ENCODE measurements around the gene ENTHD1. TPM values are rescaled to one million over a fixed set of nuclear protein-coding genes. Genes with fewer than 3 reads are reported as not detected.

ENTHD1 gene
- total RNA-seq, 4 donors from 2014 or later, result 0.42 to 3.3 (median 1.8) TPM

DNA sequence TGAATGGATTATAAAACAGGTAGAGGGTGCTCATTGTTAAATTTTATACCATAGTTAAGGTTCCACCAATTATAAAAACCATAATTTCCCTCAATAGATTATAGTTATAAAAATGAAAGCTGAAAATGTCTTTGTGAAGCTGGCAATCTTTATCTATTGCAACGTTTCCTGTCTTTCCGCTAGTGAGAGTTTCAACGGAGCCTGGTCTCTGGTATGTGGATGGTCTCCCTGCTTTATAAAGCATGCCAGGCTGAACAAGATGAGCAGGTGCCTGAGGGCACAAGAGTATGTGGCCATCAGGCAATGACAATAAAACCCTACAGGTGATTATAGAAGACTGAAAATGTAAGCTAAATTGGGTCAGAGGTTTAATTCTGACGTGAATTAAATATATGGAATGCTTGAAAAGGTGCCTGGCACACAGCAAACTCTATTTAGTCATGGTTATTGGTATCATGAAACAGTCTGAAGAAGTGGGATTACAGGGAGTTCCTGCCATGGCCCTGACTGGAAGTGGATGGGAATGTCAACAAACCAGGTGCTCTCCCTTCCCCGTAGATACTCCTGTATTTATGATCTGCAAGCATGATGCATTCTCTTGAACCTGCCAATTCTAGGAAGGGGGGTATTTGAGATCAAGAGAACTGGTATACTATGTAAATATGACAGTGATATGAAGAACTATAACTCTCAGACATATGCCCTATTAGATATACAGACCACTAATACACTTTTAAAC, 115.7 kb downstream of the ENTHD1 start:
- H3K9me3 ChIP-seq, result no peaks in the 10 kb centered on the region
- H3K27ac ChIP-seq, result no peak overlapping the region
- WGBS, 2 donors, result 73 to 76% methylated on average over 5 of the region's 5 CpGs
- DNase-seq (ENCODE audit: low spot score in 2 of 2), result no peak
- no peaks in the 10 kb centered on the region for H3K4me1 ChIP-seq
- H3K4me3 ChIP-seq, result no peak overlapping the region
- TF ChIP-seq POLR2A (IDR thresholded peaks at IDR 0.05), result no peak
- TF ChIP-seq, protein P1, sequence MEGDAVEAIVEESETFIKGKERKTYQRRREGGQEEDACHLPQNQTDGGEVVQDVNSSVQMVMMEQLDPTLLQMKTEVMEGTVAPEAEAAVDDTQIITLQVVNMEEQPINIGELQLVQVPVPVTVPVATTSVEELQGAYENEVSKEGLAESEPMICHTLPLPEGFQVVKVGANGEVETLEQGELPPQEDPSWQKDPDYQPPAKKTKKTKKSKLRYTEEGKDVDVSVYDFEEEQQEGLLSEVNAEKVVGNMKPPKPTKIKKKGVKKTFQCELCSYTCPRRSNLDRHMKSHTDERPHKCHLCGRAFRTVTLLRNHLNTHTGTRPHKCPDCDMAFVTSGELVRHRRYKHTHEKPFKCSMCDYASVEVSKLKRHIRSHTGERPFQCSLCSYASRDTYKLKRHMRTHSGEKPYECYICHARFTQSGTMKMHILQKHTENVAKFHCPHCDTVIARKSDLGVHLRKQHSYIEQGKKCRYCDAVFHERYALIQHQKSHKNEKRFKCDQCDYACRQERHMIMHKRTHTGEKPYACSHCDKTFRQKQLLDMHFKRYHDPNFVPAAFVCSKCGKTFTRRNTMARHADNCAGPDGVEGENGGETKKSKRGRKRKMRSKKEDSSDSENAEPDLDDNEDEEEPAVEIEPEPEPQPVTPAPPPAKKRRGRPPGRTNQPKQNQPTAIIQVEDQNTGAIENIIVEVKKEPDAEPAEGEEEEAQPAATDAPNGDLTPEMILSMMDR (IDR thresholded peaks at IDR 0.05), result no peak
- no peak for TF ChIP-seq EP300 (IDR thresholded peaks at IDR 0.05)
- H3K27me3 ChIP-seq, result no peaks in the 10 kb centered on the region
- no peaks in the 10 kb centered on the region for H3K36me3 ChIP-seq

DNA sequence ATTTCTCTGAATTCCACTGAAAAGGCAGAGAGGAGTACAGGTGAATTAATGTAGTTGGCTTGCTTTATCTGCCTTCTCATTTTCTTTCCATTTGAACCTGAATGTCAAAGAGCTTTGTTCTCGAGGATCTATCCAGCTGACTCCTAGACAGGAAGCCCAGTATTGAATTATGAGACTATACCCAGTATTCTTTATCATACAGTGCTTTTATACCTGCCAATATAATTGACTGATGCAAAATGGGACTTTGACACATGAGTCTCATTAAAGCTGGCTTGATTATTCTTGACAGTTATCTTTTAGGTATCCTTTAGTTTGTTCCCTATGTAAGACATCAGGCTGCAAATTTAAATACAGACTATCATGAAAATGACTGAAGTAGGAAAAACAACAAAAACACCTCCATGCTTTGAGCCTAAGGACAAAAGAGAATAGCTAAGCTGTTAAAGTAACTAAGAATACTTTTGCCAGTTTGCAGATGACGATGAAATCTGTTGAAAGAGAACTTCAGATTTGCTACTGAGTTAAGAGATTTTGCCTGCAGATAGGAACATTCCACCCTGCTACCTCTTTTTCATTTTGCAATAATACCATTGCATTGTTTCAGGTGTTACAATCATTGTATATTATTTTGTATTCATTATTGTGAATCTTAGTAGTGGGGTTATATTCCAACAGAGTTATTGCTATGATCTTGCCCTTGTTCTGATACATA, 117.1 kb downstream of the ENTHD1 start:
- TF ChIP-seq POLR2A (IDR thresholded peaks at IDR 0.05) (no peak), EP300 (IDR thresholded peaks at IDR 0.05) (no peak)
- TF ChIP-seq, protein P1 (IDR thresholded peaks at IDR 0.05), result no peak
- Histone ChIP-seq H3K27ac (no peak overlapping the region), H3K27me3 (no peaks in the 10 kb centered on the region), H3K36me3 (no peaks in the 10 kb centered on the region), H3K4me1 (no peaks in the 10 kb centered on the region), H3K4me3 (no peak overlapping the region), H3K9me3 (peaks cover 0 to 9% (median 0%) of the 10 kb centered on the region in 4 donors)
- DNase-seq (ENCODE audit: low spot score in 2 of 2), result no peak
- 60 to 70% methylated on average over 2 of the region's 2 CpGs for WGBS, 2 donors

DNA sequence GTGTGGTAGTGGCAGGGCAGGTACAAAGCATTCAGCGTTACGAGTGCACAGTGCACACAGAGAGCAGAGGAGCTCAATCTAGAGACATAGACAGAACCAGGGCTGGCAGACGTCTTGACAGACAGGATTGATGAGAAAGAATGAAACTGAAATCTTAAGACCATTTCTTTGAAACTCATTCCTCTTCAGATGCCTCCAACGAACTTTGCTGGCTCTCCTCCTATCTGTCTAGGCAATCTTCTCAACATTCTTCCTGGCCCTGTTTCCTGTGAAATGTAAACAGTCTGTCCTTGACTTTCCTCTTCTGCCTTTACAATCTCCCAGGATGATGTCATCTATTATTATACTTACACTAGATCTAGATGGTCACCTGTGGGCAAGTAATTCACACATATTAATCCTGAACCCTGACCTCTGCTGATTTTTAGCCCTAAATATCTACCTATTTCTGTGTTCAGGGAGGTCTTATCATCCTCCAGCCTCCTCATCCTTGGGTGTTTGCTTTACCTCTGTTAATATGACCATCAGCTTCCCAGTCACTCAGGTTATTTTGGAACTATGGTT, 119.5 kb downstream of the ENTHD1 start:
- no peaks in the 10 kb centered on the region for H3K4me1 ChIP-seq
- no peak overlapping the region for H3K27ac ChIP-seq
- no peak for TF ChIP-seq POLR2A (IDR thresholded peaks at IDR 0.05)
- no peak for DNase-seq (ENCODE audit: low spot score in 2 of 2)
- no peaks in the 10 kb centered on the region for H3K27me3 ChIP-seq
- whole genome bisulfite sequencing, 2 donors, result 42 to 50% methylated on average over 4 of the region's 4 CpGs
- no peaks in the 10 kb centered on the region for H3K36me3 ChIP-seq
- H3K4me3 ChIP-seq, result no peak overlapping the region
- H3K9me3 ChIP-seq, result peaks cover 0 to 13% (median 0%) of the 10 kb centered on the region in 4 donors

DNA sequence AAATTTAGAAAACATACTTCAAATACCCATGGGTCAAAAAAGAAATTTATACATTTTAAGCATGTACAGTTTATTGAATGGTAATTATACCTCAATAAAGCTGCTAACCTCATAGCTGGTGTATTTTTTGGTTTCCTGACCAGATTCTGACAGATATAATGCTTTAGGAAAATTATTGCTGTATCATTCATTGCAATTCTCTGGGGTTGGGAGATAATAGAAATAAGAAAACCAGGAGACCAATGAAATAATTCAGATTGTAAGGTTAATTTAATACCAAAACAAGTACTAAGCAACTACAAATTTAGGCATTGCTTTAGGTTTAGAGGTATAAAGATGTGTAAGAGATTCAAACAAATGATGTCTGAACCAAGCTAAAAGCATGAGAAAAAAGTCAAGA, 120.1 kb downstream of the ENTHD1 start:
- TF ChIP-seq, protein P1 (IDR thresholded peaks at IDR 0.05), result no peak
- no peak for TF ChIP-seq POLR2A (IDR thresholded peaks at IDR 0.05)
- TF ChIP-seq EP300 (IDR thresholded peaks at IDR 0.05), result no peak
- no peak overlapping the region for H3K27ac ChIP-seq

DNA sequence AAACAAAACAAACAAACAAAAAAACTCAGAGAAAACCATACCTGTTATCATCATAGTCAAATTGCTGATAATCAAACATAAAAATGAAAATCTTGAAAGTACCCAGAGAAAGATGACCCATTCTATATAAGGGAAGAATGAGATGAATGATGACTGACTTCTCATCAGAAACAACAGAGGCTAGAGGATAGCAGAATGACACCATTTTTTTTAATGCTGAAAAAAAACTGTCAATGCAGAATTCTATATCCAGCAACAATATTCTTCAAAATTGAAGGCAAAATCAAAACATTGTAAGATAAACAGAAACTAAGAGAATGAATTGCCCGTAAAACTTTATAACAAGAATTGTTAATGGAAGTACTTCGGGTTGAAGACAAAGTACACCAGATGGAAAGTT, 122.1 kb downstream of the ENTHD1 start:
- peaks cover 0 to 3% of the 10 kb centered on the region in 2 donors for H3K27me3 ChIP-seq
- no peak overlapping the region for H3K4me3 ChIP-seq
- H3K4me1 ChIP-seq, result no peaks in the 10 kb centered on the region
- TF ChIP-seq POLR2A (IDR thresholded peaks at IDR 0.05) (no peak), EP300 (IDR thresholded peaks at IDR 0.05) (no peak)
- TF ChIP-seq, protein P1 (IDR thresholded peaks at IDR 0.05), result no peak
- no peak for DNase-seq (ENCODE audit: low spot score in 2 of 2)
- 90 to 94% methylated on average over 2 of the region's 2 CpGs for WGBS, 2 donors
- H3K9me3 ChIP-seq, result peaks cover 0 to 13% (median 0%) of the 10 kb centered on the region in 4 donors
- no peaks in the 10 kb centered on the region for H3K36me3 ChIP-seq
- no peak overlapping the region for H3K27ac ChIP-seq

More for the DNA sequence above, 120.1 kb downstream of the ENTHD1 start:
- H3K27me3 ChIP-seq, result peaks cover 0 to 2% of the 10 kb centered on the region in 2 donors
- H3K36me3 ChIP-seq, result no peaks in the 10 kb centered on the region
- peaks cover 0 to 13% (median 0%) of the 10 kb centered on the region in 4 donors for H3K9me3 ChIP-seq
- no peak overlapping the region for H3K4me3 ChIP-seq
- DNase-seq (ENCODE audit: low spot score in 2 of 2), result no peak
- H3K4me1 ChIP-seq, result no peaks in the 10 kb centered on the region

Data from tibial nerve (tissue), 4 donors.